PC-9 (cell line): ENCODE data around the gene PAM16.

Source experiments
- EZH2 ChIP-seq: fragments of 200-600 bp; sonication (generic); IDR thresholded peaks from 2 replicates; pipeline ENCODE4 v1.8.0; 2017; ENCODE audit warnings: antibody characterized with exemption, low read depth
- TF ChIP-seq, protein P1 (sequence below): fragments of 200-600 bp; sonication (generic); conservative IDR thresholded peaks from 2 replicates; pipeline ENCODE4 v1.6.1; 2017; ENCODE audit warnings: mixed run types, antibody characterized with exemption, mild to moderate bottlenecking, moderate library complexity

DNA sequence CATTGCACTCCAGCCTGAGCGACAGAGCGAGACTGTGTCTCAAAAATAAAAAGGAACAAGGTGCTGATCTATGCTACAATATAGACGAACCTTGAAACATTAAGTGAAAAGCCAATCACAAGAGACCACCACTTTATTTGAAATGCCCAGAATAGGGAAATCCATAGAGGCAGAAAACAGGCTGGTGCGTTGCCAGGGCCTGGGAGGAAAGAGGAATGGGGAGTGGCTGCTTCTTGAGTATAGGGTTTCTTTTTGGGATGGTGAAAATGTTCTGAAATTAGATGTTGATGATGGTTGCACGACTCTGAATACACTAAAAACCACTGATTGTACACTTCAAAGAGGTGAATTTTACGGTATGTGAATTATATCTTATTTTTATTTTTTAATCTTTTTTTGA, 55.5 kb downstream of the PAM16 start:
- TF ChIP-seq, protein P1, sequence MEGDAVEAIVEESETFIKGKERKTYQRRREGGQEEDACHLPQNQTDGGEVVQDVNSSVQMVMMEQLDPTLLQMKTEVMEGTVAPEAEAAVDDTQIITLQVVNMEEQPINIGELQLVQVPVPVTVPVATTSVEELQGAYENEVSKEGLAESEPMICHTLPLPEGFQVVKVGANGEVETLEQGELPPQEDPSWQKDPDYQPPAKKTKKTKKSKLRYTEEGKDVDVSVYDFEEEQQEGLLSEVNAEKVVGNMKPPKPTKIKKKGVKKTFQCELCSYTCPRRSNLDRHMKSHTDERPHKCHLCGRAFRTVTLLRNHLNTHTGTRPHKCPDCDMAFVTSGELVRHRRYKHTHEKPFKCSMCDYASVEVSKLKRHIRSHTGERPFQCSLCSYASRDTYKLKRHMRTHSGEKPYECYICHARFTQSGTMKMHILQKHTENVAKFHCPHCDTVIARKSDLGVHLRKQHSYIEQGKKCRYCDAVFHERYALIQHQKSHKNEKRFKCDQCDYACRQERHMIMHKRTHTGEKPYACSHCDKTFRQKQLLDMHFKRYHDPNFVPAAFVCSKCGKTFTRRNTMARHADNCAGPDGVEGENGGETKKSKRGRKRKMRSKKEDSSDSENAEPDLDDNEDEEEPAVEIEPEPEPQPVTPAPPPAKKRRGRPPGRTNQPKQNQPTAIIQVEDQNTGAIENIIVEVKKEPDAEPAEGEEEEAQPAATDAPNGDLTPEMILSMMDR, result no peak
- no peak for TF ChIP-seq EZH2
